H1 (cell line): ENCODE results near the gene PTTG1IP2. TPM values are rescaled to one million over a fixed set of nuclear protein-coding genes. Genes with fewer than 3 reads are reported as not detected.

Experiments used
- CTCF ChIA-PET: fragments of 300-600 bp; sonication (Branson Sonifier 250); formaldehyde crosslinking; loops from one replicate; lab custom pipeline; 2021; ENCODE audit not compliant: partially characterized antibody; lab: Charles Lee
- POLR2A ChIA-PET: fragments of 300-600 bp; sonication (Branson Sonifier 250); formaldehyde crosslinking; loops from one replicate; lab custom pipeline; 2021; ENCODE audit warnings: inconsistent platforms; ENCODE audit not compliant: partially characterized antibody; lab: Charles Lee
- DNase-seq, 2 experiments: peaks; one replicate each; pipeline versions ENCODE4 v3.0.0 to v3.0.0-alpha.2; 2010 to 2022; ENCODE audit warnings: low spot score in 2 of 2, low read depth in 1 of 2, mixed read lengths in 1 of 2
- FAIRE-seq: peaks from 2 replicates; lab custom pipeline; 2011; peaks lifted over from hg19 to GRCh38; lab: Jason Lieb, UNC
- H2AFZ ChIP-seq: 2 replicates; pipeline ENCODE4 v1.8.1; 2012; ENCODE audit warnings: low read length, inconsistent platforms
- H2AK5ac ChIP-seq: 2 replicates; pipeline ENCODE4 v1.6.1; 2013; ENCODE audit warnings: low read depth, low read length
- H2BK120ac ChIP-seq: replicated peaks from 2 replicates; pipeline ENCODE3; 2013; ENCODE audit warnings: low read depth, low read length, inconsistent platforms
- H2BK12ac ChIP-seq: 2 replicates; pipeline ENCODE4 v1.6.1; 2013; ENCODE audit warnings: low read depth, low read length
- H2BK15ac ChIP-seq: 2 replicates; pipeline ENCODE4 v1.6.1; 2013; ENCODE audit warnings: low read length
- H2BK20ac ChIP-seq: 2 replicates; pipeline ENCODE4 v1.6.1; 2013; ENCODE audit warnings: low read length
- H2BK5ac ChIP-seq: 2 replicates; pipeline ENCODE4 v1.6.1; 2013; ENCODE audit warnings: low read depth, low read length
- H3K14ac ChIP-seq: 2 replicates; pipeline ENCODE4 v1.6.1; 2013; ENCODE audit warnings: inconsistent platforms; ENCODE audit not compliant: insufficient read length
- H3K18ac ChIP-seq: 2 replicates; pipeline ENCODE4 v1.6.1; 2013; ENCODE audit warnings: low read length; ENCODE audit errors: extremely low read depth
- H3K23ac ChIP-seq: 2 replicates; pipeline ENCODE4 v1.6.1; 2013; ENCODE audit warnings: inconsistent platforms; ENCODE audit not compliant: insufficient read length
- H3K23me2 ChIP-seq: 2 replicates; pipeline ENCODE4 v1.6.1; 2013; ENCODE audit warnings: low read depth, low read length
- H3K27ac ChIP-seq: 2 replicates; pipeline ENCODE4 v1.6.1; 2011; ENCODE audit warnings: low read depth, low read length, inconsistent platforms
- H3K27me3 ChIP-seq, 4 experiments: replicated peaks in 1 of 4; 1 replicate in 1 of 4; 2 replicates in 3 of 4; pipeline versions ENCODE4 v1.6.1 to v1.8.1; 2011 to 2013; ENCODE audit warnings: low read length in 3 of 4, mild to moderate bottlenecking in 3 of 4, inconsistent platforms in 2 of 4, mixed read lengths in 2 of 4, moderate library complexity in 1 of 4; ENCODE audit not compliant: control insufficient read depth in 3 of 4, insufficient read depth in 3 of 4; ENCODE audit errors: extremely low read depth in 1 of 4
- H3K36me3 ChIP-seq, 4 experiments: 2 replicates each; pipeline versions ENCODE4 v1.6.1 to v1.8.1; 2011 to 2013; ENCODE audit warnings: mild to moderate bottlenecking in 4 of 4, low read length in 3 of 4, moderate library complexity in 2 of 4, control low read depth in 1 of 4, inconsistent platforms in 1 of 4; ENCODE audit not compliant: insufficient read depth in 4 of 4, control insufficient read depth in 2 of 4
- H3K4ac ChIP-seq: replicated peaks from 2 replicates; pipeline ENCODE3; 2013; ENCODE audit warnings: low read length, low read depth, mixed read lengths, inconsistent platforms; ENCODE audit not compliant: insufficient read length
- H3K4me1 ChIP-seq, 4 experiments: replicated peaks in 1 of 4; 1 replicate in 1 of 4; 2 replicates in 3 of 4; pipeline versions ENCODE4 v1.6.1 to v1.8.1; 2011 to 2013; ENCODE audit warnings: low read length in 3 of 4, inconsistent platforms in 2 of 4, mixed read lengths in 1 of 4; ENCODE audit not compliant: insufficient read depth in 4 of 4, control insufficient read depth in 3 of 4
- H3K4me2 ChIP-seq, 2 experiments: 2 replicates each; pipeline versions ENCODE4 v1.6.1 to v1.8.1; 2011 to 2013; ENCODE audit warnings: low read depth in 2 of 2, low read length in 2 of 2, control low read depth in 1 of 2, inconsistent platforms in 1 of 2, mild to moderate bottlenecking in 1 of 2; ENCODE audit not compliant: insufficient read depth in 1 of 2
- H3K4me3 ChIP-seq, 4 experiments: fragments of 200-600, 300-600 bp in 1 of 4; sonication (generic), shearing (Covaris generic), sonication (Bioruptor Twin) in 1 of 4; 2 replicates each; pipeline versions ENCODE4 v1.5.1 to v1.8.1; 2011 to 2016; ENCODE audit warnings: low read length in 4 of 4, low read depth in 3 of 4, control low read depth in 2 of 4, inconsistent platforms in 2 of 4, mild to moderate bottlenecking in 2 of 4, mixed read lengths in 1 of 4, moderate library complexity in 1 of 4; ENCODE audit not compliant: insufficient read depth in 2 of 4; ENCODE audit errors: extremely low read depth in 1 of 4
- H3K56ac ChIP-seq: replicated peaks from 2 replicates; pipeline ENCODE3; 2013; ENCODE audit warnings: low read depth, mild to moderate bottlenecking, mixed read lengths, low read length, inconsistent platforms; ENCODE audit not compliant: insufficient read length
- H3K79me1 ChIP-seq: 2 replicates; pipeline ENCODE4 v1.6.1; 2013; ENCODE audit warnings: low read depth, low read length, control low read depth
- H3K79me2 ChIP-seq, 2 experiments: 2 replicates each; pipeline versions ENCODE4 v1.6.1 to v1.8.1; 2012 to 2013; ENCODE audit warnings: low read length in 2 of 2, mild to moderate bottlenecking in 2 of 2, inconsistent platforms in 1 of 2; ENCODE audit not compliant: insufficient read depth in 2 of 2, control insufficient read depth in 1 of 2
- H3K9ac ChIP-seq, 4 experiments: replicated peaks in 1 of 4; 1 replicate in 1 of 4; 2 replicates in 3 of 4; pipeline versions ENCODE4 v1.6.1 to v1.8.1; 2011 to 2013; ENCODE audit warnings: low read depth in 3 of 4, low read length in 3 of 4, control low read depth in 2 of 4, mild to moderate bottlenecking in 2 of 4, moderate library complexity in 2 of 4, inconsistent platforms in 1 of 4; ENCODE audit errors: extremely low read depth in 1 of 4
- H3K9me3 ChIP-seq, 2 experiments: 2 replicates each; pipeline versions ENCODE4 v1.6.1 to v1.8.1; 2012 to 2013; ENCODE audit warnings: mild to moderate bottlenecking in 2 of 2, moderate library complexity in 2 of 2, control low read depth in 1 of 2, inconsistent platforms in 1 of 2, low read depth in 1 of 2, low read length in 1 of 2, mixed read lengths in 1 of 2; ENCODE audit not compliant: insufficient read depth in 2 of 2
- H4K20me1 ChIP-seq, 2 experiments: replicated peaks in 1 of 2; 2 replicates each; pipeline versions ENCODE3 to v1.8.1; 2011 to 2013; ENCODE audit warnings: inconsistent platforms in 2 of 2, low read length in 2 of 2, mild to moderate bottlenecking in 1 of 2; ENCODE audit not compliant: insufficient read depth in 2 of 2, control insufficient read depth in 1 of 2
- H4K5ac ChIP-seq: 2 replicates; pipeline ENCODE4 v1.6.1; 2013; ENCODE audit warnings: low read length, low read depth, mixed read lengths, inconsistent platforms; ENCODE audit not compliant: insufficient read length
- H4K8ac ChIP-seq: 2 replicates; pipeline ENCODE4 v1.8.0; 2013; ENCODE audit warnings: mild to moderate bottlenecking, moderate library complexity, low read length, inconsistent platforms; ENCODE audit not compliant: insufficient read depth; ENCODE audit errors: extremely low read depth
- H4K91ac ChIP-seq: replicated peaks from 2 replicates; pipeline ENCODE3; 2013; ENCODE audit warnings: low read length, mixed read lengths, inconsistent platforms; ENCODE audit not compliant: insufficient read length
- CREB1 ChIP-seq: IDR thresholded peaks from 2 replicates; pipeline ENCODE4 v1.6.1; 2012; ENCODE audit warnings: inconsistent platforms
- JUN ChIP-seq: IDR thresholded peaks from 2 replicates; pipeline ENCODE4 v1.6.1; 2011; ENCODE audit warnings: low read depth, mild to moderate bottlenecking, improper control_type of control experiment, low read length
- TCF12 ChIP-seq: IDR thresholded peaks from 2 replicates; pipeline ENCODE4 v1.6.1; 2011; ENCODE audit warnings: low read depth, mild to moderate bottlenecking, low read length
- whole genome bisulfite sequencing, 2 experiments: shearing (Covaris generic) in 1 of 2; methylation state at CpG; one replicate each; pipeline versions ENCODE4 v1.1.6 to v1.1.7; 2013 to 2015; ENCODE audit warnings: low lambda C conversion rate in 2 of 2, mixed read lengths in 2 of 2, inconsistent platforms in 1 of 2, low coverage in 1 of 2, missing lambda C conversion rate in 1 of 2; ENCODE audit not compliant: insufficient replicate concordance in 2 of 2, insufficient coverage in 1 of 2, insufficient read length in 1 of 2; ENCODE audit errors: extremely low coverage in 1 of 2, missing lambda C conversion rate in 1 of 2; 5-methylcytosine and 5-hydroxymethylcytosine counted together
- polyA plus RNA-seq, 7 experiments: library from polyadenylated mRNA; depleted of rRNA in 3 of 7; stranded (reverse) in 5 of 7; unstranded in 2 of 7; fragments of >200 nt in 5 of 7; fragments of 200-250 nt in 2 of 7; gene quantifications; 1 replicate in 5 of 7; 2 replicates in 1 of 7; 4 replicates in 1 of 7; pipeline versions ENCODE4 v1.2.1 to v1.2.3, GENCODE V29; 2011 to 2013; ENCODE audit warnings: missing spikeins in 2 of 7, mixed read lengths in 2 of 7
- total RNA-seq: library from RNA; stranded (reverse); fragmentation: NEBNext Ultra II Directional; extraction: Animal tissue kit (Norgen Biotek cat#: 25700); gene quantifications from 2 replicates; pipeline ENCODE4 v1.2.1, GENCODE V29; 2021
- TF ChIP-seq, protein P1 (sequence below): IDR thresholded peaks from 2 replicates; pipeline ENCODE4 v1.6.1; 2012; ENCODE audit warnings: inconsistent platforms

The PTTG1IP2 gene
- total and polyA plus RNA-seq, 2 of the 8 experiments (the other 6 are each of a cell fraction or from before 2014, with no cell fraction given) = not detected

DNA sequence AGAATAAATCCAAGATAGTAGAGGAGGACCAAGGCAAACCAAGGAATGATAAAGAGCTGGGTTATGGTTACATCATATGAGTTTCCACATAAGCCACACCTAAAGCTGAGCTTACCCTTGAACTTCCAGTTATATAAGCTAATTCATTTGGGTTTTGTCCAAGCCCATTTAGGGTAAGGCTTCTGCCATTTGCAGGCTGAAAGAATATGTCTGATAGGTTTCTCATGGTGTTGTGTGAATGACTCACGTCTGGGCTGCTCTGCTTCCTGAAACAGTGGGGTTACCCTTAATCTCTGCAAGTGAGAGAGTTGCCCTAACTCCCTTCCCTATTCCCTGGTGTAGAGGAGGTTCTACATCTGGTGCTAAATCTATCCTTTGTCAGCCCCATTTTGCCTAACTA is 60.8 kb downstream of the PTTG1IP2 start:
- Histone ChIP-seq H2AFZ (no peak overlapping the region), H3K4me2 (no peak overlapping the region), H3K79me1 (no peaks in the 10 kb centered on the region), H3K56ac (no peak overlapping the region), H3K36me3 (no peaks in the 10 kb centered on the region), H3K27ac (no peak overlapping the region), H3K27me3 (no peaks in the 10 kb centered on the region), H3K23me2 (0 out of 2 replicates have a peak, but pooled peaks cover 2% of the 10 kb centered on the region), H3K79me2 (no peaks in the 10 kb centered on the region), H2BK20ac (no peak overlapping the region), H2BK5ac (no peak overlapping the region), H3K14ac (no peak overlapping the region), H4K5ac (no peak overlapping the region), H3K4me3 (no peak overlapping the region), H3K4me1 (peaks cover 0 to 7% (median 4%) of the 10 kb centered on the region in 4 experiments; a peak in 2 of 7 replicates), H3K18ac (no peak overlapping the region), H2BK12ac (no peak overlapping the region), H3K23ac (no peak overlapping the region), H4K8ac (no peak overlapping the region), H4K91ac (no peak overlapping the region), H2BK15ac (no peak overlapping the region), H3K9me3 (no peaks in the 10 kb centered on the region), H4K20me1 (no peaks in the 10 kb centered on the region), H3K4ac (no peak overlapping the region), H3K9ac (no peak overlapping the region), H2BK120ac (no peak overlapping the region), H2AK5ac (no peak overlapping the region)
- CTCF ChIA-PET = interaction anchor here (0.9 to 1.4 kb wide), 3 partner anchors 11 to 99 kb away, joined by 3 to 5 read pairs (median 3); no protein-coding TSS in a partner anchor
- DNase-seq = no peak
- FAIRE-seq = no peak
- POLR2A ChIA-PET = no interaction called here
- WGBS, 2 experiments = 88% methylated on average over 1 of the region's 1 CpG; no CpG with 5 or more reads in 1 of the 2 experiments
- TF ChIP-seq, protein P1, sequence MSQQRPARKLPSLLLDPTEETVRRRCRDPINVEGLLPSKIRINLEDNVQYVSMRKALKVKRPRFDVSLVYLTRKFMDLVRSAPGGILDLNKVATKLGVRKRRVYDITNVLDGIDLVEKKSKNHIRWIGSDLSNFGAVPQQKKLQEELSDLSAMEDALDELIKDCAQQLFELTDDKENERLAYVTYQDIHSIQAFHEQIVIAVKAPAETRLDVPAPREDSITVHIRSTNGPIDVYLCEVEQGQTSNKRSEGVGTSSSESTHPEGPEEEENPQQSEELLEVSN = no peak
- TF ChIP-seq JUN (no peak), CREB1 (no peak), TCF12 (no peak)
